ENCODE results near the gene SYVN1. TPM values are rescaled to one million over a fixed set of nuclear protein-coding genes. Genes with fewer than 3 reads are reported as not detected.

The SYVN1 gene
- polyA plus RNA-seq, 2 of the 4 experiments (the other 2 are of a cell fraction), result 21.4 to 25.1 TPM

DNA sequence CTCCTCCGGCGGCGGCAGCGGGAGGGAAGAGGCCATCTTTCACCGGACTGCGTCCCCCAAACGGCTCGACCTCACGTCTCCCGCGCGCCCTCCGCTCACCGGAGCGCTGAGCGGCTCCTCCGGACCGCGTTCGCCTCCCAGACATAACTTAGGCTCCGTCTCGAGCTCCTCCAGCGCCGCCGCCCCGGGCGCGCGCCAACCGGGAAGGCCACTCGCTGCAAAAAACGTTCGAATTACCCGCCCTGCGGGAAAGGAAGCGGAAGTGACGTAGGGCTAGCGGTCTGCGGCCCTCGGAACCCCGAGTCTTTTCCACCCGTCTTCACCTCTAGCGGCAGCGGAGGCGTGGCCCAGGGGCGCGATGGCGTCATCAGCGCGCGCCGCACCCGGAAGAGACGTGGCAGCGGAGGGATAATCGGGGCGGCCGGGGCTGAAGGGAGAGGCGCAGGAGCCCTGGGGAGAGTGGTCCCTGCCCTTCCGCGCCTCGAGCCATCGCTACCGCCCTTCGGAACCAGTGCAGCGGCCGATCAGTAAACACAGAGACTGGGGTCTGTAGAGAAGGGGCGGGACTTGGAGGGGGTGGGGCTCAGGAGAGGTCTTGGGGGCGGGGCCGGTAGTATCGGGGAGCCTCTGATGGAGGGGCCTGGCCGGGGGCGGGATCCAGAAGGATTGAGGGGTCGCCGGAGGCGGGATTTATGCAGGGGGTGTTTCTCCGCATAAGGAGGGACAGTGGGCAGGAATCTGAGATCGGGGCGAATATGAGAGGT lies 50.3 kb downstream of the SYVN1 start, which contains the start of the genes CDCA5 and ZFPL1 (continued):
- no peak for TF ChIP-seq BCL3 (IDR thresholded peaks at IDR 0.05)
- TF ChIP-seq HDAC2 (IDR thresholded peaks at IDR 0.05), result peak; percentile 95
- peak; percentile 86 for TF ChIP-seq PHF8 (IDR thresholded peaks at IDR 0.05; ENCODE audit: borderline replicate concordance, low read depth)
- TF ChIP-seq HOXA7 (CRISPR knock-in tag; IDR thresholded peaks at IDR 0.05), result no peak
- TF ChIP-seq, protein P1, sequence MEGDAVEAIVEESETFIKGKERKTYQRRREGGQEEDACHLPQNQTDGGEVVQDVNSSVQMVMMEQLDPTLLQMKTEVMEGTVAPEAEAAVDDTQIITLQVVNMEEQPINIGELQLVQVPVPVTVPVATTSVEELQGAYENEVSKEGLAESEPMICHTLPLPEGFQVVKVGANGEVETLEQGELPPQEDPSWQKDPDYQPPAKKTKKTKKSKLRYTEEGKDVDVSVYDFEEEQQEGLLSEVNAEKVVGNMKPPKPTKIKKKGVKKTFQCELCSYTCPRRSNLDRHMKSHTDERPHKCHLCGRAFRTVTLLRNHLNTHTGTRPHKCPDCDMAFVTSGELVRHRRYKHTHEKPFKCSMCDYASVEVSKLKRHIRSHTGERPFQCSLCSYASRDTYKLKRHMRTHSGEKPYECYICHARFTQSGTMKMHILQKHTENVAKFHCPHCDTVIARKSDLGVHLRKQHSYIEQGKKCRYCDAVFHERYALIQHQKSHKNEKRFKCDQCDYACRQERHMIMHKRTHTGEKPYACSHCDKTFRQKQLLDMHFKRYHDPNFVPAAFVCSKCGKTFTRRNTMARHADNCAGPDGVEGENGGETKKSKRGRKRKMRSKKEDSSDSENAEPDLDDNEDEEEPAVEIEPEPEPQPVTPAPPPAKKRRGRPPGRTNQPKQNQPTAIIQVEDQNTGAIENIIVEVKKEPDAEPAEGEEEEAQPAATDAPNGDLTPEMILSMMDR (IDR thresholded peaks at IDR 0.05), result no peak
- TF ChIP-seq PBX3 (IDR thresholded peaks at IDR 0.05), result 0 out of 2 replicates have a peak, but pooled peaks have one; percentile 42
- peak; percentile 56; the same call in 1 of the 2 replicates for TF ChIP-seq POLR2A (IDR thresholded peaks at IDR 0.05; ENCODE audit: low read length)
- TF ChIP-seq RARB (CRISPR knock-in tag; IDR thresholded peaks at IDR 0.05), result no peak
- TF ChIP-seq KDM5A (IDR thresholded peaks at IDR 0.05), result peak; percentile 99
- TF ChIP-seq EHMT2 (IDR thresholded peaks at IDR 0.05; ENCODE audit: low read depth), result no peak

GRCh38 chr11:65083134-65083833 lies 51.0 kb downstream of the SYVN1 start:
- peaks cover 32% of the 10 kb centered on the region for H3K4me1 ChIP-seq
- CTCF ChIA-PET, result interaction anchor here (0.7 to 2.8 kb wide), 9 partner anchors 11 to 88 kb away, joined by 3 to 12 read pairs (median 4); partner anchors contain the start of genes ARL2, TM7SF2 and ZNHIT2
- DNase-seq (ENCODE audit: low read depth in 1 of 2, low spot score in 1 of 2) (no peak), ATAC-seq (peak; percentile 4 to 12; a peak in 3 of 6 replicates), FAIRE-seq (no peak)
- POLR2A ChIA-PET, result no interaction called here
- peak overlapping the region; percentile 82 for H3K4me3 ChIP-seq
- peak overlapping the region; percentile 85 to 90 for H3K27ac ChIP-seq
- H3K9me3 ChIP-seq, result no peaks in the 10 kb centered on the region
- TF ChIP-seq CBX2 (IDR thresholded peaks at IDR 0.05; ENCODE audit: borderline replicate concordance, low read depth), result no peak
- TF ChIP-seq SREBF2 (IDR thresholded peaks at IDR 0.05), result no peak
- TF ChIP-seq KDM5A (IDR thresholded peaks at IDR 0.05), result no peak
- H3K4me2 ChIP-seq, result peak overlapping the region; percentile 89
- 2% methylated on average over 13 of the region's 13 CpGs for WGBS (ENCODE audit: missing lambda C conversion rate)

- no peak overlapping the region for H3K4me3 ChIP-seq
- WGBS (ENCODE audit: missing lambda C conversion rate), result 84% methylated on average over 9 of the region's 9 CpGs
- POLR2A ChIA-PET, result no interaction called here
- H3K9me3 ChIP-seq, result no peaks in the 10 kb centered on the region
- CTCF ChIA-PET, result interaction anchor here (0.5 to 5.5 kb wide), 19 partner anchors 9 to 1861 kb away, joined by 3 to 35 read pairs (median 4); partner anchors contain the start of genes ARL2, NAALADL1 and TM7SF2
- no peak for FAIRE-seq
- H3K4me2 ChIP-seq, result 0 out of 3 replicates have a peak overlapping the region, but pooled peaks have one; percentile 11
- no peak for DNase-seq (ENCODE audit: low read depth in 1 of 2, low spot score in 1 of 2)
- peaks cover 29% of the 10 kb centered on the region for H3K4me1 ChIP-seq
- H3K27ac ChIP-seq, result peak overlapping the region in 1 of 2 experiments; percentile 22; a peak in 1 of 6 replicates
- ATAC-seq, result no peak
- TF ChIP-seq USF2 (IDR thresholded peaks at IDR 0.05) (no peak), ZNF302 (CRISPR knock-in tag; IDR thresholded peaks at IDR 0.05) (no peak), KDM5A (IDR thresholded peaks at IDR 0.05) (no peak), RARB (CRISPR knock-in tag; IDR thresholded peaks at IDR 0.05) (no peak), RFX5 (IDR thresholded peaks at IDR 0.05) (no peak), HOXB13 (CRISPR knock-in tag; IDR thresholded peaks at IDR 0.05; ENCODE audit: low read depth) (no peak), PBX3 (IDR thresholded peaks at IDR 0.05) (no peak), BCL3 (IDR thresholded peaks at IDR 0.05) (no peak), HDAC2 (IDR thresholded peaks at IDR 0.05) (no peak), RCOR1 (IDR thresholded peaks at IDR 0.05; ENCODE audit: low read depth, low read length) (no peak), REST (IDR thresholded peaks at IDR 0.05) (no peak), MAFK (IDR thresholded peaks at IDR 0.05; ENCODE audit: partially characterized antibody) (no peak)
Observed at GRCh38 chr11:65078786-65079342, 55.5 kb downstream of the SYVN1 start.
